K562 (cell line): Measurements from ENCODE around the gene ENTPD3. TPM values are rescaled to one million over a fixed set of nuclear protein-coding genes. Genes with fewer than 3 reads are reported as not detected.

Experiments
- ARID1B ChIP-seq: fragments of 450-650 bp; IDR thresholded peaks from 2 replicates; pipeline ENCODE4 v1.6.1; 2016; ENCODE audit warnings: antibody characterized with exemption, mild to moderate bottlenecking, inconsistent platforms
- ATF4 ChIP-seq: fragments of 450-650 bp; formaldehyde crosslinking; IDR thresholded peaks from 2 replicates; pipeline ENCODE4 v1.4.0; 2022; ENCODE audit warnings: mild to moderate bottlenecking, moderate library complexity
- DNMT1 ChIP-seq: fragments of 450-650 bp; IDR thresholded peaks from 2 replicates; pipeline ENCODE4 v1.6.1; 2016; ENCODE audit warnings: antibody characterized with exemption, mild to moderate bottlenecking
- GATAD2B ChIP-seq: fragments of 450-650 bp; IDR thresholded peaks from 2 replicates; pipeline ENCODE4 v1.6.1; 2017; ENCODE audit warnings: mild to moderate bottlenecking, borderline replicate concordance
- ID3 ChIP-seq, 2 experiments: fragments of 250-450 bp in 1 of 2; fragments of 450-650 bp in 1 of 2; sonication (Bioruptor Pico) in 1 of 2; IDR thresholded peaks; 2 replicates each; pipeline versions ENCODE4 v1.6.1 to v1.8.0; 2016 to 2021; ENCODE audit warnings: mild to moderate bottlenecking in 2 of 2, moderate library complexity in 2 of 2, missing compliant biosample characterization in 1 of 2, missing genetic modification characterization in 1 of 2
- MLLT1 ChIP-seq, 2 experiments: fragments of 450-650 bp; IDR thresholded peaks; 2 replicates each; pipeline ENCODE4 v1.6.1; 2016
- NCOR1 ChIP-seq: fragments of 450-650 bp; IDR thresholded peaks from 2 replicates; pipeline ENCODE4 v1.6.1; 2016; ENCODE audit warnings: mild to moderate bottlenecking, moderate library complexity
- NRF1 ChIP-seq, 2 experiments: fragments of 450-650 bp; IDR thresholded peaks in 1 of 2; conservative IDR thresholded peaks in 1 of 2; 2 replicates each; pipeline ENCODE4 v1.6.1; 2014; ENCODE audit warnings: mild to moderate bottlenecking in 2 of 2
- PML ChIP-seq: IDR thresholded peaks from 2 replicates; pipeline ENCODE4 v1.6.1; 2012; ENCODE audit warnings: low read length, inconsistent platforms
- RBFOX2 ChIP-seq: fragments of 200-400 bp; formaldehyde crosslinking; IDR thresholded peaks from 2 replicates; pipeline ENCODE4 v1.6.1; 2017; ENCODE audit warnings: low read depth, mild to moderate bottlenecking, low read length, moderate library complexity
- RUNX1 ChIP-seq: sonication (generic); IDR thresholded peaks from 2 replicates; pipeline ENCODE4 v1.6.1; 2016; ENCODE audit warnings: antibody characterized with exemption, low read depth
- STAT6 ChIP-seq: sonication (generic); formaldehyde crosslinking; IDR thresholded peaks from 2 replicates; pipeline ENCODE4 v1.8.1; 2023; ENCODE audit warnings: mild to moderate bottlenecking, missing genetic modification reagents
- ZFPM2 ChIP-seq: fragments of 250-450 bp; sonication (Bioruptor Pico); IDR thresholded peaks from 2 replicates; pipeline ENCODE4 v1.5.1; 2022; ENCODE audit warnings: mild to moderate bottlenecking
- ZNF174 ChIP-seq: fragments of 250-450 bp; sonication (Bioruptor Pico); IDR thresholded peaks from 2 replicates; pipeline ENCODE4 v1.4.0; 2020; ENCODE audit warnings: mild to moderate bottlenecking
- ZNF592 ChIP-seq: fragments of 450-650 bp; IDR thresholded peaks from 2 replicates; pipeline ENCODE4 v1.6.1; 2017; ENCODE audit warnings: antibody characterized with exemption, mild to moderate bottlenecking
- ZNF778 ChIP-seq: fragments of 450-650 bp; formaldehyde crosslinking; IDR thresholded peaks from 2 replicates; pipeline ENCODE4 v1.4.0; 2020; ENCODE audit warnings: mild to moderate bottlenecking, moderate library complexity
- ZNF780A ChIP-seq: fragments of 250-450 bp; sonication (Bioruptor Pico); IDR thresholded peaks from 2 replicates; pipeline ENCODE4 v1.5.0; 2021; ENCODE audit warnings: mild to moderate bottlenecking
- polyA plus RNA-seq, 8 experiments: library from polyadenylated mRNA; depleted of rRNA in 4 of 8; stranded (reverse) in 5 of 8; unstranded in 3 of 8; fragments of >200 nt; fragmentation: Nextera tagmentation in 2 of 8; fragmentation: Illumina TruSeq in 1 of 8; extraction: Ambion mirVana in 2 of 8; extraction: Trizol in 1 of 8; gene quantifications; 2 replicates each; pipeline versions ENCODE4 v1.2.1 to v1.2.3, GENCODE V29; 2011 to 2014; ENCODE audit warnings: inconsistent platforms in 1 of 8, missing spikeins in 1 of 8
- total RNA-seq, 7 experiments: library from RNA; depleted of rRNA in 6 of 7; stranded (reverse); fragments of >200 nt in 6 of 7; fragmentation: Illumina TruSeq in 2 of 7; extraction: Trizol in 2 of 7; gene quantifications; 2 replicates each; pipeline versions ENCODE4 v1.2.1 to v1.2.3, GENCODE V29; 2011 to 2021; ENCODE audit warnings: low replicate concordance in 1 of 7

The ENTPD3 gene
- total and polyA plus RNA-seq, 9 of the 15 experiments (the other 6 are each of a cell fraction or from before 2014, with no cell fraction given) = 0.23 to 2.1 (median 0.58) TPM

GRCh38 chr3:40366203-40367162, 20.5 kb upstream of the ENTPD3 start (continued):
- TF ChIP-seq ZNF778 (CRISPR knock-in tag) (no peak), NCOR1 (peak; percentile 55), ARID1B (peak; percentile 79), MLLT1 (IDR thresholded peaks at IDR 0.05) (no peak), DNMT1 (no peak), ZNF780A (no peak), ZNF174 (no peak), RBFOX2 (no peak), PML (no peak), ID3 (CRISPR knock-in tag; IDR thresholded peaks at IDR 0.05) (no peak), ID3 (tag; IDR thresholded peaks at IDR 0.05) (no peak), ZNF592 (peak; percentile 88), ATF4 (CRISPR knock-in tag) (no peak; the same call in 1 of the 2 replicates), RUNX1 (no peak), ZFPM2 (0 out of 2 replicates have a peak, but pooled peaks have one; percentile 30), NRF1 (conservative IDR thresholded peaks at IDR 0.05 in 1 of 2, IDR thresholded peaks at IDR 0.05 in 1 of 2) (peak; percentile 76 to 78), STAT6 (CRISPR knock-in tag) (no peak), GATAD2B (peak; percentile 13; the same call in 1 of the 2 replicates)
